NCI-H2171 treated with DMSO at 0.1 percent for 48 hours (cell line): ENCODE data around the gene MICB.
"Not testable (repeated sequence)": the region's sequence is repeated elsewhere in the genome, so short reads cannot be mapped to it uniquely, and the experiment has no call there.

Source experiments
- DNase-seq: peaks from one replicate; lab custom pipeline; 2025; lab: John Stamatoyannopoulos, UW

The MICB gene

DNA sequence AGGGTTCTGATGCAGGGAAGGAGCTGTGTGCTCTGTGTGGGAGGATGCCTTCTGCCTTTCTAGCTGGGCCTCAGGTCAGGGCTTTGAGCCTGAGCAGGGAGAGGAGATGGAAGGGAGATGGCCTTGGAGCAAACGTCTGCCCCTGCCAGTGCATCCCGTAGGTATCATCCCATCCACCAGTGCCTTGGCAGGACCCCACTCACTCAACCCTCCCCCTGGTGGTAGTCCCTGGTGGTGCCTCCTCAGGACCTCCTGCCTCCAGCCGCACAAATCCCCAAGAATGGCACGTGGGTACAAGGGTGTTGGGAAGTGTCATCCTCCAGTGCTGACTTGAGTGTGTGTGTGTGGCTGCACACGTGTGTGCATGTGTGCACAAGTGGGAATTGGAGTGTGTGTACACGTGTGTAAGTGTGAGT is 23.1 kb upstream of the MICB start:
- DNase-seq, result no peak

- no peak for DNase-seq
Observed at GRCh38 chr6:31476515-31477139, 21.3 kb upstream of the MICB start.

- no peak for DNase-seq
Observed at GRCh38 chr6:31477521-31477920, 20.4 kb upstream of the MICB start.

DNA sequence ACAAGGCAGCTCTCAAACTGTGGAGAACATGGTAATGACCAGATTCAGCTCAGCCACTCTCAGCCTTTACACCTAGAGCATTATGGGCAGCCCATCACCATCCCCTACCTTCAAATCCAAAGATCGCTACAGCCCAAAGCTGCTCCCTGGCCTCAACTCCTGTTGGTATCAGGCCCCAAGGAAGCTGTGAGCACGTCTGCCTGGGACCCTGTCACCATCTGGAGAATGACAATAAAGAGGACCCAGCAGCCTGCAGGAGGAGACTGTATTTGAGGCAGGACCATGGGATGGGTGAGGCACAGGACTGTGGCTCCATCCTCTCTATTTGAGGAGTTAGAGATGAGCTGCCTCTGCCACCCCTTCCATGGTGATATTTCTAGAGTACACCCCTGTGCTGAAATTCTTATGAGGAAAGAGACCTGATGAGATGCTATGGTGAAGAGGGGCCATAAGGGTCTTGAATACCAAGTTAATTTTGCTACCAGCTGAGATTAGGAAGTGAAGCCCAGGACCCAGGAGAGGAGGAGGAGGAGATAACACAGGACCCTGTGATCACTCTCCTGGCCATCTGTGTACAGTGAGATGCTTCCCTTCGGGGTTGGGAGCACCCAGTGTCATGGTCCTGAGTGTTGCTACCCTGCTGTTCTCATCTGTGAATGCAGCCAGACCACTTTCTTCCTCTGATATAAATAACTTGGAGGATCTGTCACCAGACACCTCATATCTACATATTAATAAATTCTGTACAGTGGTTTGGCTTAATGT is 19.6 kb upstream of the MICB start:
- no peak for DNase-seq

DNA sequence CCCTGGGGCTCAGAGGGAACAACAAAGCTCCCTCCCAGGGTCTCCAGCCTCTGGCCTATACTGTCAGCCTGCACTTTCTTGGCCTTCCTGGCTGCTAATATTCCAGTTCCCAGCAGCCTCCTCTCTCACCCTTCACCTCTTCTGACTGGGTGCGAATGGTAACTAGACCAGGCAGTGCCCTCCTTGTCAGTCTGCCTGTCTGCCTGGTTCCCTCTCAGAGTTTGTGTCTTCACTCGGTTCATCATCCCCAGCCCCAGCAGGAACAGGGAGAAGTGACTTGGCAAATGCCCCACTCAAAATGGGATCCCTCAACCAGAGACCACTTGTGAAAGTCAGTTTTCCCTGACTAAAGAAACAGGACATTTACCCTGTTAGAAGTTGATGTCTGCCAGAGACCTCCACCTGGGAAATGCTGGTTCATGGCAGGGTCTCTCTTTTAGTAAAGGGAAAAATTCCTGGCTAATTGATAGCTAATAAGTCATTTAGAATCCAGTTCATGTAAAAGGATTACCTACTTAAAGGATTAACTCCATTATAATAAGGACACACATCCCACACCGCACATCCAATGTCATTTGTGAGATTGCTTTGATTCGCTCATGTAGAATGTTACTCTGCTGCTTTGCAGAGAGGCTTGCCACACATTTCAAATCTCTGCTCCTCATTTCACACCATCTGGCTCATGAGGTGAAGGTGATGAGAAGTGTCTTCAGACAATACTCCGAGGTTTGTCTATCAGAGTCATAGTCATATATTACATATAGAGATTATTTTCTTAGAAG is 18.6 kb upstream of the MICB start:
- no peak for DNase-seq

DNA sequence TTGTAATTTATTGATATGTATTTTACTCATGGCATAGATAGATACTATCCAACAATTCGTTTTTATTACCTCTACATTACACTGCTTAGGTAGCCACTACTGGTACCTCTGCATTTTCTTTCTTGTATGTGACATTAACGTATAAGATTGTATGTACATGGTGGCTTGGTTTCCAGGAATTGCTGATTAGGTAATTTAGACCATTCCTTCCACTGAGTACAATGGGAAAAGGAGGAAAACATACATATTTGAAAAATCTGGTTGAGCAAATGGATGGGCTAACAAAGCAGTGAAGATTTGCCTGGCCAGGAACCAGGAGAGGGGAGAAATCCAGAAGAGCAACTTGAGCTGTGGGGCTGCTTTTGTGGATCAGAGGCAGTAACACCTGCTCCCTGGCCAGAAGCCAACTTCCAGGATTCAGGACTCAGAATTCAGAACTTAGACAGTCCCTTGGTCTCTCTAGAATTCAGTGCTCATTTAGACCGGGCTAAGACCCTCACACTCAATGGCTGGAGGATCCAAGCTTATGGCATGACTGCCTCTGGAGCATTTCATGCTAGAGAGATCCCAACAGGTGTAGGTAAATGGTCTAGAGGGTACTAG is 17.9 kb upstream of the MICB start:
- DNase-seq, result peak; percentile 50

- DNase-seq, result no peak
Observed at GRCh38 chr6:31480574-31480973, 17.4 kb upstream of the MICB start.

DNA sequence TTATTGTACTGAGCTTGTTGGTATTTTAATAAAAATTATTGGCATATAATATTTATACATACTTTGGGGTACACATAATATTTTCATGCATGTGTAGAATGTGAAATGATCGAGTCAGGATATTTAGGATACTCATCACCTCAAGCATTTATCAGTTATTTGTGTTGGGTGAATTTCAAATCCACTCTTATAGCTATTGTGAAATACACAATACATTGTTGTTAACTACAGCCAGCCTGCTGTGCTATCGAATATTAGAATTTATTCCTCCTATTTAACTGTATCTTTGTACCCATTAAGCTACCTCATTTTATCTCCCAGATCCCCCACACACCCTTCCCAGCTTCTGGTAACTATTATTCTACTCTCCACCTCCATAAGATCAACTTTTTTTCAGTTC is 14.6 kb upstream of the MICB start:
- no peak for DNase-seq

GRCh38 chr6:31485055-31485454 is 12.9 kb upstream of the MICB start:
- DNase-seq, result no peak

GRCh38 chr6:31486065-31486837 is 11.7 kb upstream of the MICB start:
- not testable (repeated sequence) for DNase-seq

- not testable (repeated sequence) for DNase-seq
Observed at GRCh38 chr6:31487674-31488073, 10.3 kb upstream of the MICB start.

- no peak for DNase-seq
Observed at GRCh38 chr6:31489086-31489485, 8.9 kb upstream of the MICB start.

DNA sequence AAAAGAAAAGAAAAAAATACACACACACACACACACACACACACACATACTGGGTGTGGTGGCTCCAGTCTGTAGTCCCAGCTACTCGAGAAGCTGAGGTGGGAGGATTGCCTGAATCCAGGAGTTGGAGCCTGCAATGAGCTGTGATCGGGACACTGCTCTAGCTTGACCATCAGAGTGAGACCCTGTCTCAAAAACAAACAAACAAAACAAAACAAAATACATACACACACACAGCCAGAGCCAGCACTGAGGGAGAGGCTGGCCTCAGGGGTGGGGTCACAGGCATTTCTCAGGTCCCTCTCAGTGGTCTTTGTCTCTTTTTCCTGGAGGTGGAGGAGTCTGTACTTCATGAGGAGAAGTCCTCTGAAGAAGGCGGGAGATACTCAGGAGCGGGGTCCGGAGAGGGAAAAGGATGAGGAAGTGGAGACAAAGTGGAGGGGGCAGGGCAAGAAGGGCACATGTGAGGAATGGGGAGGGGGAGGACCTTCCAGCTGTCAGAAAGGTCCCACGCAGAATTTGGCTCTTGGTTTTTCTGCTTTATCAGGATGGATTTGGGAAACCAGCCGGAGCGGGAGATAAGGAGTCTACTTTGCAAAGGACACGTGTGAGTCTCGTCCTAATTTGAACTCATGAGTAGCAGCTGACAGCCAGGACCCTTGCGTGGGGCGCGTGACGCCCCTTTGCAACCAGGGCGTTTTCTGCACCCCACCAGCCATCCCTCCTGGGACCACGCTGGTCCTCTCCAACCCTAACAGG is 7.7 kb upstream of the MICB start:
- no peak for DNase-seq

DNA sequence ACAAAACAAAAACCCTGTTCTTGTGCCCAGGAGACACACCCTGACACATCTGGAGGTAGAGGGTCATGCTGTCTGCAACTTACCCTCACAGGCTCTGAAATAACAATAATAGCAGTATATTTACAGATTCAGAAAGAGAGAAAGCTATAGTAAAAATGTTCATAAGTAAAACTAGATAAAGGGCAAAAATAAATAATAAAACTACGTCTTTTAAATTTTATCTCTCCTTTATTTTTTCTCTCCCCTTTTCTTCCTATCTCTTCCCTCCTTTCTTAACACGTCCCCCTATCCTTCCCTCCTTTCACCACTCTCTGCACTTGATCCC is 4.4 kb upstream of the MICB start:
- DNase-seq, result not testable (repeated sequence)

DNA sequence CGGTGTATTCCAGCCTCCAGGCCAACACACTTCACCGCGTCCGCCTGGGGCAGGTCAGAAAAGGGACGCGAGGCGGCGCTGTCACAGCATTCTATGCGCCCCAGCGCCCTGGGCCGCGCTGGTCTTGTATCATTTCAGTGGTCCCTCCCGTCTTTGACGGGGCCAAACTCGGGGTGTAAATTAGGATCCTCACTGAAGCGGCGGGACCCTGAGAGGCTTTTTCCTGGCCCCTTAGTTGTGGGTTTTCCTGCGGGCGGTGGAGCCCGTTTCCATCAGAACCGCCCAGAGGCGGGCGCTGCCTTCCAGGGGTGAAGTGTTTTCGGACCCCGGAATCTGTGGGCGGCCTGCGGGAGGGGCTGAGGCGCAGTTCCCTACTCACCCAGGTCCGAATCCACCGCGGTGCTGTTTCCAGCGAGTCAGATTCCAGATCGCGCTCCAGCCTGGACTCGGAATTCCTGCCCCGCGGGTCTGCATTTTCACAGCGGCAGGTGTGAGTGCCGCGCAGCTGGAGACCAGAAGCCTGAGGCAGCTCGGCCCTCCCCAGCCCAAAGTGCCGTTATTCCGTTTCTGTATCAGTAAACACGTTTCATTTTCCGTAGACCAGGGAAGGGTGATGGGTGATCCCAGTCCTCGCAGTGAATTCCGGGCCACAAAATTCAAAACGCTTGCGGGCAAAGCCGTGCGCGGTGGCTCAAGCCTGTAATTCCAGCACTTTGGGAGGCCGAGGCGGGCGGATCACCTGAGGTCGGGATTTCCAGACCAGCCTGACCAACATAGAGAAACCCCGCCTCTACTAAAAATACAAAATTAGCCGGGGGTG is 3.9 kb upstream of the MICB start:
- DNase-seq, result peak; percentile 53

- DNase-seq, result no peak
Observed at GRCh38 chr6:31495580-31495979, 2.4 kb upstream of the MICB start.

GRCh38 chr6:31496826-31497225 is 1.1 kb upstream of the MICB start:
- DNase-seq, result peak; percentile 2

DNA sequence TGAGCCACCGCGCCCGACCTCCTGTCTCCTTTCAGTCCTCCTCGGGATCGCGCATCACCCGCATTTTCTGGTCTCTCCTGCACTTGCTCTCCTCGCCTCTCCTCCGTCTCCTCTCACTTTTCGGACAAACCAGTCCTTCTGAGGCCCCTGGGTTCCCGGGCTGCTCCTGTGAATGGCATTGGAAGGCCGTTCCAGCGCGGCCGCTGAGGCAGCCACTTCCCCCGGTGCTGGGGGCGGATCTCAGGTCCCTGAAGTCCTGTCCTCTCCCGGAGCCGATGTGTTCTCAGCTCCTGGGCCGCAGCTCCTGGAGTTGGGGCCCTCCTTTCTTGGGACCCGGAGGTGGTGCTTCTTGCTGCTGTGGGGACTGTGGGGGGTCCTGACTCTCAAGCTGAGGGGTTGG is 803 bp downstream of the MICB start:
- no peak for DNase-seq

DNA sequence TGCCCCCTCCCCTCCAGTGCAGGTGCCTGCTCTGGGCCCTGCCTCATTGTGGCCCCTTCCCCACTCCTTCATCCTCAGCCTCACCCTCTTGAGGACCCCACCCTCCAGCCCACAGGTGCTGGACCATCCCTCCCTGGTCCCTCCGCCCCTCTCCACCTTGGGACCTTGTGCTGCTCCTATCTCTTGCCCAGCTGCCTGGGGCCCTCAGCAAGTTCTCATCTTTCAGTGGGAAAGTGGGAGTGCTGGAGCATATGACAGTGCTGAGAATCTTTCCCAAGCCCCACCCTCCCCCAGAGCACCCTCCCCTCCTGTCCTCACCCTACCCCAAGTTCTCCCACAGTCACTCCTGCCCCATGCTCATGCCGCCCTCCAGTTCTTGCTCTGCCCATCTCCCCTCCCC is 1.7 kb downstream of the MICB start:
- DNase-seq, result not testable (repeated sequence)

GRCh38 chr6:31502586-31502985 is 4.6 kb downstream of the MICB start:
- no peak for DNase-seq
